ENCODE data around the gene CALML4.

The CALML4 gene

GRCh38 chr15:68192804-68193486, 12.2 kb downstream of the CALML4 start:
- no peak overlapping the region for H3K4me3 ChIP-seq (ENCODE audit: low read depth, low read length)
- no peak for DNase-seq (ENCODE audit: low read depth)
- TF ChIP-seq MYC (IDR thresholded peaks at IDR 0.05; ENCODE audit: low read depth, low read length) (no peak), POLR2A (IDR thresholded peaks at IDR 0.05; ENCODE audit: extremely low read depth, insufficient read length) (no peak)

GRCh38 chr15:68192117-68192516, 13.0 kb downstream of the CALML4 start:
- TF ChIP-seq, protein P1, sequence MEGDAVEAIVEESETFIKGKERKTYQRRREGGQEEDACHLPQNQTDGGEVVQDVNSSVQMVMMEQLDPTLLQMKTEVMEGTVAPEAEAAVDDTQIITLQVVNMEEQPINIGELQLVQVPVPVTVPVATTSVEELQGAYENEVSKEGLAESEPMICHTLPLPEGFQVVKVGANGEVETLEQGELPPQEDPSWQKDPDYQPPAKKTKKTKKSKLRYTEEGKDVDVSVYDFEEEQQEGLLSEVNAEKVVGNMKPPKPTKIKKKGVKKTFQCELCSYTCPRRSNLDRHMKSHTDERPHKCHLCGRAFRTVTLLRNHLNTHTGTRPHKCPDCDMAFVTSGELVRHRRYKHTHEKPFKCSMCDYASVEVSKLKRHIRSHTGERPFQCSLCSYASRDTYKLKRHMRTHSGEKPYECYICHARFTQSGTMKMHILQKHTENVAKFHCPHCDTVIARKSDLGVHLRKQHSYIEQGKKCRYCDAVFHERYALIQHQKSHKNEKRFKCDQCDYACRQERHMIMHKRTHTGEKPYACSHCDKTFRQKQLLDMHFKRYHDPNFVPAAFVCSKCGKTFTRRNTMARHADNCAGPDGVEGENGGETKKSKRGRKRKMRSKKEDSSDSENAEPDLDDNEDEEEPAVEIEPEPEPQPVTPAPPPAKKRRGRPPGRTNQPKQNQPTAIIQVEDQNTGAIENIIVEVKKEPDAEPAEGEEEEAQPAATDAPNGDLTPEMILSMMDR (IDR thresholded peaks at IDR 0.05; ENCODE audit: low read depth, low read length): no peak
- TF ChIP-seq MAX (IDR thresholded peaks at IDR 0.05; ENCODE audit: low read depth, low read length) (no peak), MYC (IDR thresholded peaks at IDR 0.05; ENCODE audit: low read depth, low read length) (no peak), POLR2A (IDR thresholded peaks at IDR 0.05; ENCODE audit: extremely low read depth, insufficient read length) (no peak)
- DNase-seq (ENCODE audit: low read depth): no peak
- no peak overlapping the region for H3K4me3 ChIP-seq (ENCODE audit: low read depth, low read length)

DNA sequence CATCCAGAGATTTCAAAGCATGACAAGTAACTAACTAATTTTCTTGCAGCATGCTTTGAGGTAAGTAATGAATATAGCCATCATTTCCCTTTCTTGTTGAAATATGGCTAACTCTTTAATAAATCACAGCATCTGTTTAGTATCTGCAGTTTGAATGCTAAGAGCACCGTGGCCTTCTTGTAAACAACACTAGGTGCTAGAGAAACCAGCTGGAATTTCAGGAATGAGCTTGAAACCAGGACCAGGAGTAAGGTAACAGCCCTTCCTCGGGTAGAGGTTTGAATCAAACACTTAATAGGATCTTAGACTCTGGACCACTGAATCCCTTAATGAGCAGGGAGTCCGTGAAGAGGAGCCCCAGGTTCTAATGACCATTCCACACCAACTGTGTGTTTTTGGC, 13.6 kb downstream of the CALML4 start:
- no peak for DNase-seq (ENCODE audit: low read depth)
- no peak for TF ChIP-seq MYC (IDR thresholded peaks at IDR 0.05; ENCODE audit: low read depth, low read length)
- TF ChIP-seq, protein P1 (IDR thresholded peaks at IDR 0.05; ENCODE audit: low read depth, low read length): no peak
- TF ChIP-seq POLR2A (IDR thresholded peaks at IDR 0.05; ENCODE audit: extremely low read depth, insufficient read length): no peak
- TF ChIP-seq MAX (IDR thresholded peaks at IDR 0.05; ENCODE audit: low read depth, low read length): no peak
- no peak overlapping the region for H3K4me3 ChIP-seq (ENCODE audit: low read depth, low read length)

DNA sequence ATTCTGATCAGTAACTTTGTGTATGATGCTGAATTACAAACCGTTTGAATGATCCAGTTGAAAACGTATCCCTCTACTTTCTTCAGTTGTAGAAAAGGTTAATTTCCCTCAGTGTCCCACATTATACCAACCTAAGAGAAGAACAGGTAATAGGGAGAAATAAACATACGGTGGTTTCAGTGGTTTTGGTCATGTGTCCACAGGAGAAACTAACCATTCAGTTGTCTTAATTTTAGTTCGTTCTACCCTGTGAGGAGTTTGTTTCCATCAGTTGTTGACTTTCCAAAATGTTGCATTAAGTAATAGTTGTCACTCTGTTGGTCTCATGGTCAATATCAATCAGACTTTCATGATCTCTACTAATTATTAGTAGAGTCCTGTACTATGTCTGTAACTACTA, 15.1 kb downstream of the CALML4 start:
- no peak for DNase-seq (ENCODE audit: low read depth)
- no peak for TF ChIP-seq MAX (IDR thresholded peaks at IDR 0.05; ENCODE audit: low read depth, low read length)
- TF ChIP-seq MYC (IDR thresholded peaks at IDR 0.05; ENCODE audit: low read depth, low read length): no peak
- TF ChIP-seq POLR2A (IDR thresholded peaks at IDR 0.05; ENCODE audit: extremely low read depth, insufficient read length): no peak
- TF ChIP-seq, protein P1 (IDR thresholded peaks at IDR 0.05; ENCODE audit: low read depth, low read length): no peak
- H3K4me3 ChIP-seq (ENCODE audit: low read depth, low read length): no peak overlapping the region

GRCh38 chr15:68188647-68189046, 16.5 kb downstream of the CALML4 start:
- no peak for DNase-seq (ENCODE audit: low read depth)
- TF ChIP-seq POLR2A (IDR thresholded peaks at IDR 0.05; ENCODE audit: extremely low read depth, insufficient read length) (no peak), MAX (IDR thresholded peaks at IDR 0.05; ENCODE audit: low read depth, low read length) (no peak), MYC (IDR thresholded peaks at IDR 0.05; ENCODE audit: low read depth, low read length) (no peak)
- TF ChIP-seq, protein P1 (IDR thresholded peaks at IDR 0.05; ENCODE audit: low read depth, low read length): no peak
- H3K4me3 ChIP-seq (ENCODE audit: low read depth, low read length): no peak overlapping the region

DNA sequence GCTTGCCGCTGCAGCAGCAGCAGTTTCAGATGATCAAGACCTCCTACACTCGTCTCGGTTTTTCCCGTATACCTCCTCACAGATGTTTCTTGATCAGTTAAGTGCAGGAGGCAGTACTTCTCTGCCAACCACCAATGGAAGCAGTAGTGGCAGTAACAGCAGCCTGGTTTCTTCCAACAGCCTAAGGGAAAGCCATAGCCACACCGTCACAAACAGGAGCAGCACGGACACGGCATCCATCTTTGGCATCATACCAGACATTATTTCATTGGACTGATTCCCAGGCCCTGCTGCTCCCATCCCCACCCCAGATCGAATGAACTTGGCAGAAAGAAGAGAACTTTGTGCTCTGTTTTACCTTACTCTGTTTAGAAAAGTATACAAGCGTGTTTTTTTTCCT, 17.6 kb downstream of the CALML4 start:
- no peak for TF ChIP-seq MYC (IDR thresholded peaks at IDR 0.05; ENCODE audit: low read depth, low read length)
- H3K4me3 ChIP-seq (ENCODE audit: low read depth, low read length): no peak overlapping the region
- DNase-seq (ENCODE audit: low read depth): no peak
